ENCODE data around the gene SMYD3. TPM values are rescaled to one million over a fixed set of nuclear protein-coding genes. Genes with fewer than 3 reads are reported as not detected.
A peak's percentile ranks its signal among the peaks of the same experiment; 100 is the strongest.
"Not testable (repeated sequence)": the region's sequence is repeated elsewhere in the genome, so short reads cannot be mapped to it uniquely, and the experiment has no call there.

The SMYD3 gene
- total RNA-seq, 2 experiments from 2014 or later, result 18.1 to 26.8 TPM

DNA sequence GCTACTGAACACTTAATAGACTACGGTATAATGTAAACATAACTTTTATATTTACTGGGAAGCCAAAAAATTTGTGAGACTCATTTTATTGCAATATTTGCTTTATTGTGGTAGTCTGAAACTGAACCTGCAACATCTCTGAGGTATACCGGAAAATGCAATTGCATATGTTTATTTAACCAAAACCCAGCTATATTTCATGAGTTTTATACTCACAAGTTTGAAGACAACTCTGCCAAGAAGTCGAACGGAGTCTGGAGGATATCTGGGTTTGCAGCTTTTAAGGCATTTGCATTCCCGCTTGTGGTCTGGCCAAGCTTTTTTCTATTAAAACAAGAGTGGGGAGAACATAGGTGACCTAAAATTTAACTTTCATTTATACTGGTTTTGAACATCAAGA, 171.9 kb downstream of the SMYD3 start:
- H3K36me3 Mint-ChIP-seq, result peaks cover 39% of the 10 kb centered on the region
- H3K4me3 Mint-ChIP-seq, result no peak overlapping the region
- DNase-seq (no peak), ATAC-seq (no peak)
- H3K27me3 Mint-ChIP-seq, result no peaks in the 10 kb centered on the region
- H3K4me1 Mint-ChIP-seq, result peaks cover 34% of the 10 kb centered on the region
- no peak overlapping the region for H3K27ac Mint-ChIP-seq
- no peaks in the 10 kb centered on the region for H3K9me3 Mint-ChIP-seq (ENCODE audit: low read depth)
- CTCF ChIA-PET, result no interaction called here

DNA sequence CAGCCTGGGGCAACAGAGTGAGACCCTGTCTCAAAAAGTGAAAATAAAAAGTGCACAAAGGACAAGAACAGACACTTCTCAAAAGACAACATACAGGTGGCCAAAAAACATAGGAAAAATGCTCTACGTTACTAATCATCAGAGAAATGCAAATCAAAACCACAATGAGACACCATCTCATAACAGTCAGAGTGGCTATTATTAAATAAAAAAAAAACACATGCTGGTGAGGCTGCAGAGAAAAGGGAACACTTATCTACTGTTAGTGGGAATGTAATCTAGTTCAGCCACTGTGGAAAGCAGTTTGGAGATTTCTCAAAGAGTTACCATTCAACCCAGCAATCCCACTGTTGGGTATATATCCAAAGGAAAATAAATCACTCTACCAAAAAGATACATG, 173.2 kb downstream of the SMYD3 start:
- no peaks in the 10 kb centered on the region for H3K27me3 Mint-ChIP-seq
- H3K27ac Mint-ChIP-seq, result no peak overlapping the region
- peaks cover 3% of the 10 kb centered on the region for H3K9me3 Mint-ChIP-seq (ENCODE audit: low read depth)
- ATAC-seq (no peak), DNase-seq (no peak)
- peaks cover 41% of the 10 kb centered on the region for H3K36me3 Mint-ChIP-seq
- CTCF ChIA-PET, result no interaction called here
- no peak overlapping the region for H3K4me3 Mint-ChIP-seq
- peaks cover 33% of the 10 kb centered on the region for H3K4me1 Mint-ChIP-seq

DNA sequence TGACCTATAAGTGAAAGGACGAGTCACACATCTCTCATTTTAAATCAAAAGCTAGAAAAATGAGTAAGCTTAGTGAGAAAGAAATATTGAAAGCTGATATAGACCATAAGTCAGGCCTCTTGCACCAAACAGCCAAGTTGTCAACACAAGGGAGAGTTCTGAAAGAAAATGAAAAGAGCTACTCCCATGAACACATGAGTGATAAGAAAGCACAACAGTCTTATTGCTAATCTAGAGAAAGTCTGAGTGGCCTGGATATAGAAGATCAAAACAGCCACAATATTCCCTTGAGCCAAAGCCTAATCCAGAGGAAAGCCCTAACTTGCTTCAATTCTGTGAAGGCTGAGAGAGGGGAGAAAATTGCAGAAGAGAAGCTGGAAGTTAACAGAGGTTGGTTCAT, 175.0 kb downstream of the SMYD3 start:
- Mint-ChIP-seq H3K27ac (no peak overlapping the region), H3K36me3 (peaks cover 50% of the 10 kb centered on the region), H3K27me3 (no peaks in the 10 kb centered on the region), H3K9me3 (ENCODE audit: low read depth) (peaks cover 3% of the 10 kb centered on the region), H3K4me1 (peaks cover 24% of the 10 kb centered on the region), H3K4me3 (no peak overlapping the region)
- DNase-seq (no peak), ATAC-seq (no peak)
- CTCF ChIA-PET, result no interaction called here

DNA sequence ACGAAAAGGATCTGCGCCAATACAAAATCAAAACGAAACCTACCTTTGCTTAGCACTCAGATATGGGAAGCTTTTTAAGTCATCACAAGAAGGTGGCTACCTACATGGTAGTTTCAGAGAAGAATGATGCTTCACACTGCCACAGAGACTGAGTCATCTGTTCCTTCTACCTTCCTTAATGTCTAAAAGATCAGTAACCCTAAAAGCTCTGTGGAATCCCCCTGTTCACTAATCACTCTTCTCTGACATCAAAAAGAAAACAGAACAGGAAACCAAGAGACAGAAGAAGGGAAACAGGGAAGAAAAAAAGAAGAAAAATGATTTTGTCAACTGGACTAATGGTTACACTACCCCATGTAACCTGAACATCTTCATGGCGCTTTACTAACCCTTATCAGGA, 177.2 kb downstream of the SMYD3 start:
- Mint-ChIP-seq H3K27ac (peak overlapping the region; percentile 74), H3K4me3 (peak overlapping the region; percentile 39), H3K27me3 (no peaks in the 10 kb centered on the region), H3K9me3 (ENCODE audit: low read depth) (peaks cover 3% of the 10 kb centered on the region), H3K4me1 (peaks cover 24% of the 10 kb centered on the region), H3K36me3 (peaks cover 56% of the 10 kb centered on the region)
- CTCF ChIA-PET, result no interaction called here
- peak; percentile 61 for DNase-seq
- ATAC-seq, result peak; percentile 97

DNA sequence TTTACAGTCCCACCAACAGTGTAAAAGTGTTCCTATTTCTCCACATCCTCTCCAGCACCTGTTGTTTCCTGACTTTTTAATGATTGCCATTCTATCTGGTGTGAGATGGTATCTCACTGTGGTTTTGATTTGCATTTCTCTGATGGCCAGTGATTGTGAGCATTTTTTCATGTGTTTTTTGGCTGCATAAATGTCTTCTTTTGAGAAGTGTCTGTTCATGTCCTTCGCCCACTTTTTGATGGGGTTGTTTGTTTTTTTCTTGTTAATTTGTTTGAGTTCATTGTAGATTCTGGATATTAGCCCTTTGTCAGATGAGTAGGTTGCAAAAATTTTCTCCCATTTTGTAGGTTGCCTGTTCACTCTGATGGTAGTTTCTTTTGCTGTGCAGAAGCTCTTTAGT, 177.8 kb downstream of the SMYD3 start:
- H3K4me3 Mint-ChIP-seq; H3K27me3 Mint-ChIP-seq; ATAC-seq; CTCF ChIA-PET; H3K9me3 Mint-ChIP-seq (ENCODE audit: low read depth); DNase-seq: not testable (repeated sequence)
- Mint-ChIP-seq H3K36me3 (peaks cover 53% of the 10 kb centered on the region), H3K27ac (peak overlapping the region; percentile 74), H3K4me1 (peaks cover 24% of the 10 kb centered on the region)

DNA sequence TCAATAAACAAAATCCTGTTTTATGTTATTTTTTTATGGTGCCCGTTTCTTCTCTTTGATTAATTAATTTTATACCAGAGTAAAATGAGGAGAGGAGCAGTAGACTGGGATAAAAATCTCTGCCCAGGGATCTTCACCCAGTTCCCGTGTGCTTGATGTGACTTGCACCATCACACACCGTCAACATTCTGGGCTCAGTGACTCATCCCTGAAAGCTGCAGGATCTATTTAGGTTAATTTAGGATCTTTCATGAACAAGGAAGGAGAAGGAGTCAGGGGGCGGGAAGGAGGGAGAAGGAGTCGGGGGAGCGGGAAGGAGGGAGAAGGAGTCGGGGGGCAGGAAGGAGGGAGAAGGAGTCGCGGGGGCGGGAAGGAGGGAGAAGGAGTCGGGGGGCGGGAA, 182.4 kb downstream of the SMYD3 start:
- peaks cover 19% of the 10 kb centered on the region for H3K36me3 Mint-ChIP-seq
- no peaks in the 10 kb centered on the region for H3K27me3 Mint-ChIP-seq
- no peak overlapping the region for H3K4me3 Mint-ChIP-seq
- H3K9me3 Mint-ChIP-seq (ENCODE audit: low read depth), result peaks cover 1% of the 10 kb centered on the region
- DNase-seq (no peak), ATAC-seq (no peak)
- H3K4me1 Mint-ChIP-seq, result peaks cover 3% of the 10 kb centered on the region
- CTCF ChIA-PET, result interaction anchor here (0.6 kb wide), 1 partner anchor 10 kb away, joined by 3 read pairs; no protein-coding TSS in a partner anchor
- H3K27ac Mint-ChIP-seq, result no peak overlapping the region

DNA sequence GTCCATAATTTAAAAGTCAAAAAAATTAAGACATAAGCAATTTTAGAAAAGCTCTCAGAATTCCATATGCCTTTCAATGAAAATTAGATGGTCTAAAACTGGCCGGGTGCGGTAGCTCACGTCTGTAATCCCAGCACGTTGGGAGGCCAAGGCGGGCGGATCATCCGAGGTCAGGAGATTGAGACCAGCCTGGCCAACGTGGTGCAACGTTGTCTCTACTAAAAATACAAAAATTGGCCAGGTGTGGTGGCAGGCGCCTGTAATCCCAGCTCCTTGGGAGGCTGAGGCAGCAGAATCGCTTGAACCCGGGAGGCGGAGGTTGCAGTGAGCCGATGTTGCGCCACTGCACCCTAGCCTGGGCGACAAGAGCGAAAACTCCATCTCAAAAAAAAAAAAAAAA, 183.0 kb downstream of the SMYD3 start:
- H3K4me1 Mint-ChIP-seq; H3K27ac Mint-ChIP-seq; H3K9me3 Mint-ChIP-seq (ENCODE audit: low read depth); H3K4me3 Mint-ChIP-seq; ATAC-seq; H3K27me3 Mint-ChIP-seq; DNase-seq: not testable (repeated sequence)
- H3K36me3 Mint-ChIP-seq, result peaks cover 16% of the 10 kb centered on the region
- CTCF ChIA-PET, result interaction anchor here (0.6 kb wide), 1 partner anchor 9 kb away, joined by 3 read pairs; no protein-coding TSS in a partner anchor

DNA sequence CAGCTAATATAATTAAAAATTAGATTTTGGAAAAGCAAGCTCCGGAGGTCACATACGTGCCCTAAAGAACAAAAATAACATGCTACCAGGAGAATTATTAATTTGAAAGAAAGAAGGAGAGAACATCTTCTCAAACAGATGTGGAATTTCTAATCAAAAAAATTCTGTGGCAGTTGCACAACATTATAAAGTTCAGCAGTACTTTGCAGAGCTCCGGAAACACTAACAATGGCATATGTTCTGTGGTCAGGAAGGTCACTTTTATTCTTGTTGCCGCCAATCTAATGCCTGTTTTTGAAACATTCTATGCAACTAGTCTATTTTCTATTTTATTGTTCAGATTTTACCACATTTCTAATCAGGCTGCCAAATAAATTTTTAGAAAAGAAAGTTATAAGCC, 186.8 kb downstream of the SMYD3 start:
- Mint-ChIP-seq H3K4me3 (no peak overlapping the region), H3K9me3 (ENCODE audit: low read depth) (no peaks in the 10 kb centered on the region), H3K27ac (no peak overlapping the region), H3K4me1 (no peaks in the 10 kb centered on the region), H3K27me3 (no peaks in the 10 kb centered on the region), H3K36me3 (peaks cover 2% of the 10 kb centered on the region)
- ATAC-seq, result no peak
- no peak for DNase-seq
- CTCF ChIA-PET, result no interaction called here

DNA sequence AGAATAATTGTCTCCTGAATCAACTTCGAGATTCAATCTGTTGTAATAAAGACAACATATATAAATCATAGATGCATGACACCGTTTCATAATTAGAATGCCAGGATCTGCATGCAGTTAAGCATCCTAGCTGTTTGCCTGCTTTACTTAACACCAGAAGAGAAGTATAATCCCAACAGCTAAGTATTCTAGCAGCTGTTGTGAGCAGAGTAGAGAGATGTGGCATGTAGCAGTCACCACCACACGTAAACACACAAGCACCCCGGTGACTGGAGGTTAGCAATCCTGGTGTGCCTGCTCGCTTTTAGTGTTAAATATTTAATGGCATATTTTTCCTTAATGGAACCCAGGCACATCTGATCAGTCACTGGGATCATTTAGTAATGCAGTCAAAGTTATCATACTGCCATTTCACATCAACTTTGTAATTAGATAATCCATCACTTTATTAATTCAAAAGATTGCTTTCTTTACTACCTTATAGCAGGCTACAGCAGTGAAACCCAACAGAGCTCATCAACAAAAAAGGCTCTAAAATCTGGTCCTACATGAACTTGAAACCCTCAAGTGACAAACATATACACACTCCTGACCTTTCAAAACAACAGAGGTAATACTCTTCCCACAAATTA, 187.9 kb downstream of the SMYD3 start:
- no peak for DNase-seq
- no peaks in the 10 kb centered on the region for H3K9me3 Mint-ChIP-seq (ENCODE audit: low read depth)
- CTCF ChIA-PET, result no interaction called here

DNA sequence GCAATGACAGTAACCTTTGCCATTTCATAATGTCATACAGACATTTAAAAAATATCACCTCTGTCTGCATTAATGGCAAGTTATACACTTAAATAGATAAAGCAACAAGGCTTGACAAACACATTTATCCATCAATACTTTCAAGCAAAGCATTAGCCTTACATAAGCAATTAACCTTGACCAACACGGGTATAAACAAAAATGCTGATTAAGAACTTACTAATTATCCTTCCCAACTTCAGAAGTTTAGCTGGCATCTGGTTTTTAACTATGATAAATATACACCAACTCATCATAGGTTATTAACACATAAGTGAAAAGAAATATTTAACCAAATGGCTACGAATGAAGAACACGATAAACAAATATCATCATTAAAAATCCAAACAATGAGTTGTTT, 188.5 kb downstream of the SMYD3 start:
- CTCF ChIA-PET, result no interaction called here
- Mint-ChIP-seq H3K9me3 (ENCODE audit: low read depth) (no peaks in the 10 kb centered on the region), H3K4me3 (no peak overlapping the region), H3K4me1 (no peaks in the 10 kb centered on the region), H3K27me3 (no peaks in the 10 kb centered on the region), H3K27ac (no peak overlapping the region), H3K36me3 (no peaks in the 10 kb centered on the region)
- ATAC-seq (no peak), DNase-seq (no peak)

More for the DNA sequence above, 187.9 kb downstream of the SMYD3 start:
- H3K27me3 Mint-ChIP-seq, result no peaks in the 10 kb centered on the region
- ATAC-seq, result no peak
- H3K36me3 Mint-ChIP-seq, result no peaks in the 10 kb centered on the region
- H3K27ac Mint-ChIP-seq, result no peak overlapping the region
- H3K4me3 Mint-ChIP-seq, result no peak overlapping the region
- H3K4me1 Mint-ChIP-seq, result no peaks in the 10 kb centered on the region

DNA sequence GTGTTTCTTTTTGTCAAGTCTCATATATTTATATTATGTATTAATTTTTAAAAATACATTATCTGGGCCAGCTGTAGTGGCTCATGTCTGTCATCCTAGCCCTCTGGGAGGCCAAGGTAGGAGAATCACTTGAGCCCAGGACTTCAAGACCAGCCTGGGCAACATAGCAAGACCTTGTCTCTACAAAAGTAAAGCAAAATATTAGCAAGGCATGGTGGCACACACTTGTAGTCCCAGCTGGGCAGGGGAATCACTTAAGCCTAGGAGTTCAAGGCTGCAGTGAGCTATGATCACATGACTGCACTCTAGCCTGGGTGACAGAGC, 189.1 kb downstream of the SMYD3 start:
- DNase-seq (no peak), ATAC-seq (no peak)
- Mint-ChIP-seq H3K27me3 (no peaks in the 10 kb centered on the region), H3K36me3 (no peaks in the 10 kb centered on the region), H3K4me3 (no peak overlapping the region), H3K27ac (no peak overlapping the region), H3K9me3 (ENCODE audit: low read depth) (no peaks in the 10 kb centered on the region), H3K4me1 (no peaks in the 10 kb centered on the region)
- CTCF ChIA-PET, result no interaction called here

DNA sequence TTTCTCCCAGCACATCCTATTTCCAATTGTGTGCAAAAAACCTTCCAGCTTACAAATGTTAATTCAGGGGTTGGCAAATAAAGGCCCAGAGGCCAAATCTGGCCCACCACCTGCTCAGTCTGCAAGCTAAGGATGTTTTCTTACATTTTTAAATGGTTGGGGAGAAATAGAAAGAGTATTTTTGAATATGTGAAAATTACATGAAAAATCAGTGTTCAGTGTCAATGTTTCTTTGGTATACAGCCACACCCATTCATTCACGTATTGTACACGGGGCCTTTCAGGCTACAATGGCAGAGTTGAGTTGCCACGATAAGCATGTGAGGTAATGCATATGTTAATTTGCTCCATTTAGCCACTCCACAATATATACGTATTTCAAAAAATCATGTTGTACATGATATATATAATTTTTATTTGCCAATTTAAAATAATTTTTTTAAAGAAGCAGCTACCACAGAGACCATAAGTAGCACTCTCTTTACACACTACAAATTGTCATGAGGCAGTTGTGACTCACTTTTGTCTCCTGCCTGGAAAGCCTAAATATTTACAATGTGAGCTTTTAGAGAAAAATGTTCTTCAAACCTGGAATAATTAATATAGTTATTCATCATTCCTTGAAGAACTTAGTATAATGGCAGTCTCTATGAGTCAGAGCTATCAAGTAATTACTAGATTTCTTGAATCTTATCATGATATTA, 189.6 kb downstream of the SMYD3 start:
- DNase-seq, result no peak
- H3K4me3 Mint-ChIP-seq, result no peak overlapping the region
- H3K9me3 Mint-ChIP-seq (ENCODE audit: low read depth), result no peaks in the 10 kb centered on the region
- no peaks in the 10 kb centered on the region for H3K4me1 Mint-ChIP-seq
- no peak for ATAC-seq
- H3K27ac Mint-ChIP-seq, result no peak overlapping the region
- CTCF ChIA-PET, result no interaction called here
- H3K36me3 Mint-ChIP-seq, result no peaks in the 10 kb centered on the region
- H3K27me3 Mint-ChIP-seq, result no peaks in the 10 kb centered on the region

DNA sequence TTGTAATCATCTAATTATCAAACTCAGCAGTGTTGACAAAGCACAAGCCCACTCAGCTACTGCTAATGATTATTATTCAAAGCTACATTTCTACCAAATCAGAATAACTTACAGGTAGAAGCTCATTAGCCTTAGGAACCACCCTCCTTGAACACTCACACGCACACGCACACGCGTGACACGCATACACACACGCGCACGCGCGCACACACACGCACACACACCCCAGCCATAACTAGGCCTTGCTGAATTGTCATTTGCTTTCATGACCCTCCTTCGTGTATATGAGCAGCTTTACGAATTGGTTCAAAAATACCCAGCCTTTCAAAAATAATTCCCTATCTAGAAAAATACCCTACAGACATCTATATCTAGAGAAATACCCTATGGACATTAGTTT, 195.6 kb downstream of the SMYD3 start:
- peaks cover 5% of the 10 kb centered on the region for H3K9me3 Mint-ChIP-seq (ENCODE audit: low read depth)

DNA sequence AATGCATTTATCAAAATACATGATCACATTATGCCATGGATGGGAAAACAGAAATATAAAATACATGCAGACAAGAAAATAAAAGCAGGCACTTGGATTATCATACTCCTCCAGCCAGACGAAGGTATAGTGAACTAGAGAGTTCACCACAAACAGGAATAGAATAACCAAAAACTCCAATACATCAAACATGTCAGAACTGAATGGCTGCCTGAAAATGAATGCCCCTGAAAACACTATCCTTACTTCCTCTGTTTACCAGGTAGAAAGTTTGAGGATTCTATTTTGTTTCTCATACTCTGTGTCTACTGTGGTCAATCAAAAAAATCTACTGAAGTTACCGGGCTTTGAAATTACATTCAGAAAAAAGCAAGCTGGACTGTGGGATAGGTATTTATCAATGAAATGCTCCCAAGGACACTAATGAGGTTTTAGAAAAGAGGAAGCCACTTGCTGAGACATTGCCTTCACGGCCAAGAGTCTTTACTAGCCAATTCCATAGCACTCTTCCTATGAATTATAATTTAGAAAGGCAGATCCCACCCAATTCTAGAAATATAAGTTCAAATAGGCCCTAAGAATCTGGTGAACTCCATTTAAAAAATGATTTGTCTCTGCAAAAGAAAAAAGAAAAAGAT, 197.7 kb downstream of the SMYD3 start:
- ATAC-seq (no peak), DNase-seq (no peak)
- no peaks in the 10 kb centered on the region for H3K4me1 Mint-ChIP-seq
- no peak overlapping the region for H3K27ac Mint-ChIP-seq
- peaks cover 8% of the 10 kb centered on the region for H3K36me3 Mint-ChIP-seq
- CTCF ChIA-PET, result no interaction called here
- peaks cover 5% of the 10 kb centered on the region for H3K9me3 Mint-ChIP-seq (ENCODE audit: low read depth)
- H3K4me3 Mint-ChIP-seq, result no peak overlapping the region
- no peaks in the 10 kb centered on the region for H3K27me3 Mint-ChIP-seq

More for the DNA sequence above, 195.6 kb downstream of the SMYD3 start:
- Mint-ChIP-seq H3K27me3 (no peaks in the 10 kb centered on the region), H3K4me1 (no peaks in the 10 kb centered on the region), H3K36me3 (peaks cover 8% of the 10 kb centered on the region), H3K4me3 (no peak overlapping the region), H3K27ac (no peak overlapping the region)
- DNase-seq (no peak), ATAC-seq (no peak)
- CTCF ChIA-PET, result no interaction called here
